Skin of body (tissue), 2 donors: ENCODE data around the gene IQSEC1. TPM values are rescaled to one million over a fixed set of nuclear protein-coding genes. Genes with fewer than 3 reads are reported as not detected.

Experiments used
- DNase-seq: peaks from one replicate; lab custom pipeline; 2025; lab: John Stamatoyannopoulos, UW
- total RNA-seq: library from RNA; depleted of rRNA; stranded (reverse); fragments of >200 nt; gene quantifications from one replicate; pipeline ENCODE4 v1.2.3, GENCODE V29; 2014

Gene IQSEC1
- total RNA-seq, 1 donor from 2014 or later: 21.5 TPM

DNA sequence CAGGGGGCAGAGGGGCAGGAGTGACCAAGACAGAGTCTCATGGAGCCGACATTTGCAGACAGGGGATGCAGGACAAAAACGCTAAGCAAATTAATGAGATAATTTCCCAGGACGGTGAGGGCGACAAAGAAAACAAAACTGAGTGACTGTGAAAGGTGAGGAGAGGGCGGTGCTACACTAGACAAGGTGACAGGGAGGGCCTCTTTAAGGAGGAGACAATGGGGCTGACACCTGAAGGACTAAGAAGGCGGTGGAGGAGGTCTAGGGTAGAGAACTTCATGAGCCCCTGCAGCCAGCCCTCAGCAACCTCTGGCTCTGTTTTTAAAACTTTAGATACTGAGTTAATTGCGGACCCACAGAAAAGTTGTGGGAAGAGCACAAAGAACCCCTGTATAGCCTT lies 41.6 kb downstream of the IQSEC1 start:
- DNase-seq: no peak

DNA sequence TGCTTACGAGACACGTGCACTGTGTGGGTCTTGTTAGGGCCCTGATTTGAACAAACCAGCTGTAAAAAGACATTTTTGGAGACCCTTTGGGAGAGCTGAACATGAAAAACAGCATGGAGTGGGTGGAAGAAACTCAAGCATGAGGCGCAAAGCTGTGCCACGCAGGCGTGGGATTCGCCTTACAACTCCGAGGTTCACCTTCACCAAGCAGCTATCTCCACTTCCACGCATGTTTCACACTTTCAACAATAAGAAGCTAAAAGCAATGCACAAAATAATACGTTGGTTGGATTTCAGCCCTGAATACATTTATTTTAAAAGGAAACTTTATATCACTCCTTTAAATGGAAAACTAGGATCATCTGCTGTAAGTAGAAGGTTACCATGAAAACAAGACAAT lies 42.5 kb downstream of the IQSEC1 start:
- peak; percentile 15 for DNase-seq

DNA sequence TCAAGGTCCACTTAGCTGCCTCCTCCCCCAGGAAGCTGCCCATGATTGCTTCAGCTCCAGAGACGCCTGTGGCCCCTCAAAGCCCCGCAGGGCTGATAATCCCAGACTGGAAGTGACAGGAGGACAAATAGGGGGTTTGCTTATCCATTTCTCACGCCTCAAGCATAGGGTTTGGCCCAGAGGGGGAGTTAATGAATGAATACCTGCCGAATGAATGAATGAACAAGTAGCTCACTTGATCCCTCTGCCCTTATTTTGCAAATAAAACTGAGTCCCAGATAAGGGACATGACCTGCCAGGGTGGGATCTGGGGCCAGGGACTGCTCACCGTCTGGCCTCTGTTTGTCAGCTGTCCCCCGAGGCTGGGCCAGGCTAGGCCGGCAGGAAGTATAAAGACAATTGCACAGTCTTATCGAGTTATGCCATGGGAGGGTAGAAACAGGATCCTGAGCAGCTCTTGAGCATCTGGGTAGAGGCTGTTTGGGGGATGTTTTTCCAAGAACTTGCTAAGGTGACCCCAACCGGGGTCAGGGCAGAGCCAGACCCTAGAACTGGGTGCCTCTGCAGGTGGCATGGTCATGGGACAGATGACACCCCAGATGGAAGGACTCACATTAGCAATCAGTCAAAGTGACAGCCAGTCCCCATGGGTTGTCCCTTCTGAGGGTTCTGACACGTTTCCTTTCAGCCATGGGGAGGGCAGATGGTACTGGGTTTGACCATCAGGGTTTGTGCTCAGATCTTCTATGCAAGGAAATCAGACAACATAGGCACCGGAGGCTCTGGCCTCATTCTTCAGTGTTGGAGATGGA lies 45.0 kb downstream of the IQSEC1 start:
- DNase-seq: no peak

DNA sequence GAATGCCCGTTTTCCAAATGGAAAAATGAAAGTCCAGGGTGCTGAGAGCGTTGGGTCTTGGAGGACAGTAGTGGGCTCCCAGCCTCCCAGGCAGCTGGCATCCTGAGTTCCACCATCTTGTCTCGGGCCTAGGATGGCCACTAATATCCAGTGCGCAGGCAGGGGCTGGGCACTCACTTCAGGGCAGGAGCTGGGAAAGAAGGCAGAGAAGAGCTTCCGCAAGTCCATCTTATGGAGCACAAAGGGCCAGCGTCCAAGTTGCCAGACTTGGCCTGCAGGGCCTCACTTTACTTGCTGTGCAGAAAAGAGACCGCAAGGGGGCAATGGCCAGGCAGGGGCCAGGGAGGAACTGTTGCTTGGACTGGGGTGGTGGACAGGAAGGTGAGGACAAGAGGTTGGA lies 46.1 kb downstream of the IQSEC1 start:
- DNase-seq: no peak

DNA sequence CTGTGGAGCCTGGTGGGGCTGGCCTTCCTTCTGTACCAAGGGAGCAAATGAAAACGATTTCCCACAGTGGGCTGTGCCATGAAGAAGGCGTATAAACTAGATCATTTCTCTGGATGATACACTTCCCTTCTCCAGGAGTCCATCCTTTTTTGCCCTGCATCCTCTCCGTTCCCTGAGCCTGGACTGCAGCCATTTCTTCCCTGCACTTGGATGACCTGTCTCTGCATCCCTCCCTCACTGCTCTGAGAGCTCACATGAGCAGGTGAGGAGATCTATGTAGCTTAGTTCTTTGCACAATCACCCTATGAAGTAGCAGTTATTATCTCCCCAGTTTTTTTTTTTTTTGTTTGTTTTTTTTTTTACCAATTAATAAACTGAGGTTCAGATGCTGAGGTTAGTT lies 46.7 kb downstream of the IQSEC1 start:
- no peak for DNase-seq

DNA sequence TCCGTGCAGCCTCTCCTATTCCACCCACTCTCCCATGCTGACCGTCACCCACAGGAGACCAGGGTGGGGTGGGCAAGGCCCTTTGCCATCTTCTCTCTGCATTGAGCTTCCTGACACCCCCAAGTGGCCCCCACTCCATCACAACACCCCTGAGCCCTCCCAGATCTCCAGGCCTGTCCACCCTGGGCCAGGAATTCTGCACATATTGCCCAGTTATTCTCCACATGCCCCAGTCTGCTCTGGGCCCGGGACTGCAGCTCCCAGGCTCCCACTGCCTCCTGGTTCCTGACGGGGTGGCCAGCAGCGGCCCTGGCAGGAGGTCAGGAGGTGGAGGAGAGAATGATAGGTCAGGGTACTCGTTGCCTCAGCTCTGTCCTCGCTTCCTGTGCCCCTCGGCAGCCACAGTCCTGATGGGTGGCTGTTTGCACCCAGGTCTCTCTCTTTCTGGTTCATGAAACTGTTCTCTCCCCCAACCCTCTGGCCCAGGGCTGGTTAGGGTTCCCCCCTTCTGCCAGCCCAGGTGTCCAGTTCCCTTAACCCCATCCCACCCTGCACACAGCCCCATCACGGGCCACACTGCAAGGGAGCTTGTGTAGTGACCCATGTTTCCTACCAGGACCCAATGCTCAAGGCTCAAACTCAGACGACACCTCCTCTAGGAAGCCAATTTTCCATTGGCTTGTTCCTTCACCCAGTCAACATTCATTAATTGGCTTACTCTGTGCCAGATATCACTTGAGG lies 47.3 kb downstream of the IQSEC1 start:
- DNase-seq: no peak

DNA sequence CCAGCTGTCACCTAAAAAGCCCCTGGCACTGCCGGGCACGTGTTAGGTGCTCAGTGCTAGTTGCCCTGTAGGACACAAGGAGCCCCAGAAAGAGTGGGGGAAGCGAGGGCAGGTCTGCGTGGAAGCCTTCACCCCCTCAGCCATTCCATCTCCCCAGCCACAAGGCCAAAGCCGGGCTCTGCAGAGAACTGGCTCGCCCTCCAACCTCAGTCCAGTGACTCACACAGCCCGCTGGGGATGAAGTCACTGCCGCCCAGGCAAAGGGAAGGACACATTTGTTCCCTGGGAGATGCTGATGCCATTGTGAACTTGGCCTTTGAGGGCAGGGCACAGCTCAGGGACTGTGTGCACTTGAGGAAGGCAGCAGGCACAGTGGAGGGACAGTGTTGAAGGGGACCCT lies 48.1 kb downstream of the IQSEC1 start:
- DNase-seq: no peak

DNA sequence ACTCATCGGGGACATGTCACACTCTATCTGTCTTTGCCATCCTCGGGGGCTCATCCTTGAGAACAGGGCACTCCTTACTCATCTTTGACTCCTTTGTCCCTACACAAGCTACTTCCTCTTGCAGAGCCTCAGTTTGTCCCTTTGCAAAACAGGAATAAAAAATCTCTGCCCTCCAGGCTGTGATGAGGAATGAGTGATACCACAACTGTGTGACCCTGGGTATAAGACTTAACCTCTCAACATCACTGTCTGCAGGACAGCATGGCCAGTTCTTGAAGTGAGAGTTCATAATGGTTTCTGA lies 48.5 kb downstream of the IQSEC1 start:
- no peak for DNase-seq

DNA sequence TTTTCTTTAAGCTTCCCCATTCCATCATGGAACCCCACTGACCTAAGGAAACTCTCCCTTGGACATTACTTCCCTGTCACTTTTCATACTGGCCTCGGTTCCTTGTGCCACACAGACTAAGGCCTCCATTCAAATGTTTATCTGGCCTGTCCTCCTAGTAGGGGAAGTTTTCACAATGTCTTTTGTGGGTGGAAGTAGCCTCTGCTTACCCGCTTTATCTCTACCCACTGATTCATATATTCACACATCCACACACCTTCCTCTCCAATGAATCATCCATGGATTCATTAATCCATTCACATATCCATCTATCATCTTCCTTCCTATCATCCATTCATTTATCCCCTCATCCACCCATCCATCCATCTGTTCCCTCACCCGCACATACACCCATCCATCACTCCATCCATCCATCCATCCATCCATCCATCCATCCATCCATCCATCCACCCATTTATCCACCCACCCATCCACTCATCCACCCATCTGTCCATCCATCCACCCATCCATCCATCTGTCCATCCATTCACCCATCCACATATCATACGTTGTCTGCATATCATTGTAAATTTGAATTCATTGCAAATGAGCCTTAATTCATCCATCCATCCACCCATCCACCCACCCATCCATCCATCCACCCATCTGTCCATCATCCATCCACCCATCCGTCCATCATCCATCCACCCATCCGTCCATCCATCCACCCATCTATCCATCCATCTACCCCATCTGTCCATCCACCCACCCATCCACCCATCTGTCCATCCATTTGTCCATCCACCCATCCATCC lies 49.1 kb downstream of the IQSEC1 start:
- DNase-seq: no peak

DNA sequence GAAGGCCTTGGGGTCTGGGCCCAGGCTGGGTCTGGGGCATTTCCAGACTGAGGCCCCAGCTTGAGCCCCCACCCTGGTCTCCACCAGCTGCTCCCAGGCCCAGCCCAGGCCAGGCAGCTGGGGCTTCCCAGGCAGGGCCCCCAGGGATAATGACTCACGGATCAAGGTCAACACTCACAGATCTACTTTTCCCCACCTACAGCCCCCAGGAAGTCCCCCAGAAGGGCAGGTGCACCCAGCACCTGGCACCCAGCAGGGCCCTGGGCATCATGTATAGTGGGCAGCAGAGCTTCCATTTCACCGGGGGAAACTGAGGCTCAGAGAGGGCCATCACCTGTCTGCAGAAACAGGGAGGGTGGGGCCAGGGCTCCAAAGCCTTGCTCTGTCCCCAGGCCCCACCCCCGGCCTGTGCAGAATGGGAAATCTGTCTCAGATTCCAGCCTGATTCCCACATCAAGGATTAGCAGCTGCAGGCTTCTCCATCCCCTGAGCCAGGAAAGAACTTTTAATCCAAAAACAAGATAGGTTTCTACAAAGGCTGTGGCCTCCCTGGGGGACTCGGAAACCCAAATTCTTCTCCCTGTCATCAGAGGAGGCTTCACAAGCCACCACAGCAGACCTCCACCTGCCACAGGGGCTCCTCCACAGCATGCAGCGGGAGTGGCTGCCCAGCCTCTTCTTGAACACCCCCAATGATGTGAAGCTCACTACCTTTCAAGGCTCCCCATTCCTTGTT lies 49.8 kb downstream of the IQSEC1 start:
- DNase-seq: no peak

DNA sequence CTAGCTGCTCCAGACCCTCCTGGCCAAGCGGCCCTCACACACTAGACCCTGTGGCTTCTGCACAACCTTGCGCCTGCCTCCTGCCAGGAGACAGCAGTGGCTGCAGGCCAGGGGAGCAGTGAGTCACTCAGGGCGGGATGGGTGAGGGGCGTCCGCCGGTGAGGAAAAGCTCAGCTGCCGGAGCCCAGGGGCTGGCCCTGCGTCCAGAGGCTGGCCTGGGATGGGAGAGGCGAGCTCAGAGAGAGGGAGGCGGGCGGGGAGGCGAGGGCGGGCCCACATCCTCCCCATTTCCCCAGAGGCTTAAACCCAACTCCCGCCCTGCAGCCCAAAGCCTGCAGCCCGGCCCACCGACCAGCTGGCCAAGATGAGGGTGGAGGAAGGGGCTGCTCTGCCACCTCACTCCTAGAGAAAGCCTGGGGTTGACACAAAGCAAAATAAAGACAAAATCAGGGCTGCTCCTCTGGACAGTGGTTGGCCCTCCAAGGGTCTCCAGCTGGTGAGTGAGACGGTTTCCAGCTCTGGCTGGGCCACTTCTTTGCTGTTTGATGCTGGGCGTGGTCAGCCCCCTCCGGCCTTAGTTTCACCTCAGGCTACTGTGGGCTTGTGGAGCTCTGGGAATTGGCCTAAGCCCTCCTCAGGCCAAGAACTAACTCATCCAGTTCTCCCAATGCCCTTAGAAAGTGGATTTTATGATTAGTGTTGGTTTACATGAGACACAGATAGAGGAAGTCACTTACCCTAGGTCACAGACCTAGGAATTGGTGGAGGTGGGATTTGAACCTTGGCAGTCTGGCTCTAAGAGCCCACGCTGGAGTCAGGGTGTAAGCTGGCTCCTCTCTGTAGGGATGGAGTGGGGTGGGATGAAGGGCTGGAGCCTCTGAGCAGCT lies 50.6 kb downstream of the IQSEC1 start:
- DNase-seq: peak; percentile 33

DNA sequence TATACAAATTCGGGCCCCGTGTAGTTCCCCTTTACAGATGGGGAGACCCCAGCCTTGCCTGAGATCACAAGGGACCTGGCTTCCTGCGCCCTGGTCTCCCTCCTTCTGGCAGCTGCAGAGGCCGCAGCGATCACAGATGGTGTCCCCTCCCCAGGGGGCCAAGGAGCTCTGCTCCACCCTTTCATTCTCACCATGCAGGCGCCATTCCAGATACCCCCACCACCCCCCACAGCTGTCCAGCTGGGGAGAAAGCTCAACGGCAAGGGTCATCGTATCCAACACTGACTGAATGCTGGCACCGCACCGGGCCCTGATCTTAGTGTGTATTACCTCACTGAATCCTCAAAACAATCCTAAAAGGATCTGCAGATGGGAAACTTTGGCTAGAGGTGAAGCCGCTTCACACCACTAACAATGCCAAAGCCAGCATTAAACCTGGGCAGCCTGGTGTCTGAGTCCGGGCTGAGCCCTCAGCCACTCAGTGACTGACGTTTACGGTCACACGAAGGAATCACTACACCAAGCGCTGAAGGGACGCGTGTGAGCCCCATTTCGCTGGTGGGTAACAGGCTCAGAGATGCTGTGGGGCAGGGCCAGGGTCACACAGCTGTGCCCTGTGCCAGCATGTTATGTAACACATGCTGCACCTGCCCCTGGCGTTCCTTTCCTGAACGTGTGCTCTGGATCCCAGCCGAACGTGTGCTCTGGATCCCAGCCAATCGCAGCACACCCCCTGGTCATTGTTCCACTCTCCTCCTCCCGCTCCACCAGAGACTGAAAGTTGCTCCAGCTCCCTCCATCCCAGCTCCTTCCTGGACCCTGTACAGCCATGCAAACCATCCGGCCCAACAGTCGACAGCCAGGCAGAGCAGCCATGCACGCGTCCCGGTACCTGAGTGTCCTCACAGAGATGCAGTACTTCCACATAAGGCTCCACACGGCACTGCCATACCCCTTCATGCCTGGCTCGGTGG lies 51.8 kb downstream of the IQSEC1 start:
- DNase-seq: no peak

DNA sequence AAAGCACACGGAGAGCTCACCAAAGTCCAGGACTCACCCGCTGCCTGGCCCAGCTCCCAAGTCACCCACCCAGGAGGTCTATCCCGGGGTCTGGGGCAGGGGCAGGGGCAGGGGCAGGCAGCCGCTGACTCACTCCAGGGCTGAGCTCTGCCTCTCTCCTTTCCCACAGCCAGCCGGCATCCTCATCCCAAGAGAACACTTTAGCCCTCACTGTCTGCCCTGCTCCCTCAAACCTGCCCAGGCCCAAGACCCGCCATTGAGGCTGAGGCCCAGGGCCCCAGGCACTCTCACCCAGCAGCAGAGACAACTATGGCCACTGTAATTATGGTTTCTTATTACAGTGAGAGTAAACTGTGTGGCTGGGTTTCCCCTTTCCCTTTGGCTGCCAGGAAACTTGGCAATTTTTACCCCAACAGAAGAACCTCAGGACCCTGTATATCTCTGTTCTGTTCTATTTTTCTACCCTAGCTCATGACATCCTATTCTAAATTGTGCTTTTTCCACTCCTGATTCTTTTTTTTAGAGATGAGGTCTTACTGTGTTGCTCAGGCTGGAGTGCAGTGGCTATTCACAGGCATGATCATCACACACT lies 53.0 kb downstream of the IQSEC1 start:
- DNase-seq: no peak

DNA sequence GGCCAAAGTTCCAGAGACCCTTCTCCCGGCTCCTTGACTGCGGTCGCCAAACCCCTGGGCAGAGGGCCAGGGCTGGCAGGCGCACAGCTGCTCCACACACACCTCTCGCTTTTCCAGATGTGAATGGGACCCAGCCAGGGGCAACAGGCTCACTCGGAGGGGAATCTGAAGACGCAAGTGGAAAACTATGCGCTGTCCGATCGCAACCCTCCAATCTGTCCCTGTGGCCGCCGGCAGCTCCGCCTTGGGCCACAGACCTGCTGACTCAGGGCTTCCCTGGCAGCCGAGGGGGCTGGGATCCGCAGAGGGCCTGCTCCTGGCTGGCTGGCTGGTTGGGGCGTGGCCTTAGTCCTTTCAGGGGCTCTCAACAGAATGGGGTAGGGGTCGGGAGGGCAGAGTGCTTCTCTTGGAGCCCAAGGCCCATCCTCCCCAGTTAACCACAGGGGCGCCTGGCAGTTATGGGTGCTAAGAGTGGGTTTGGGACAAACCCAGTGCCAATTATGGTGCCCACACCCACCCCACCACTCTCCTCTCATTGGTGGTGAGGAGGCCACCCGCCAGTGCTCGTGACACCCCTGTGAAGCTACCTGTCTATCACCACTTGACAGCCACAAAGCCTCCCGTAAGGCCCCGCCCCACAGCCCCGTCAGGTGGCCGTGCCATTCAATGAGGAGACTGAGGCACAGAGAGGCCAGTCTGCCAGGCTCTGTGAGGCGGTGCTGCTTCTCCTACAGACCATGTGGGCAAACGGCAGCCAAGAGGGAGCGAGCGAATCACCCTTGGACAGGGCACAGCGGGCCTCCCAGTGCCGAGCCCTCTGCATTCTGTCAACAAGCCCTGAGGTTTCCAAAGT lies 53.8 kb downstream of the IQSEC1 start:
- DNase-seq: peak; percentile 47

DNA sequence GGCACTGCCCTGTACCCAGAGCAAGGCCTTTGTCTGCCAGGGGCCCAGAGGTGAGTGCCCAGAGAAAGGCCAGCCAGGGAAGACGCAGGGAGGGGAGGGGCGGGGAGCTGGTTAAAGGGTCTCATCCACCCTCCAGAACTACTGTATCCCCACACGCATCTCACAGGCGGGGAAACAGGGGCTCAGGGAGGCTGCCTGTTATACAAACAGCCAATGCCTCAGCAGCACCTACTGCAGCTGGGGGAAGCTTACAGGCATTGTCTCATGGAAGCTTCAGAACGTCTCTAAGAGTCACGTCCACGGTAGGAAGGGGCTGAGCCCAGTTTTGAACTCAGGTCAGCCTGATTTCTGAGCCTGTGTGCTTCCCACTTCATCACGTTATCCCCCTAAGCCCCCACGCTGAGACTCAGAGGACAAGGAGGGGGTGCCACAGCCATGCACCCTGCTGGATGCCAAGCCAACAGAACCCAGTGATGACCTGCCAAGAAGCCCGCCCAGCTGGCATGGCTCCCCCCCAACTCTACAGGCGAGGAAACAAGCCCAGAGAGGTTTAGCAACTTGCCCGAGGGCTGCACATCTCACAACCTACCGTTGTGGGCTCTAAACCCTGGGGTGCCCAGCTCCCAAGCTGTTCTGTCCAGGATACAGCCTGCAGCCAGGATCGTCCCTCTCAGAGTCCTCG lies 54.5 kb downstream of the IQSEC1 start:
- DNase-seq: no peak

DNA sequence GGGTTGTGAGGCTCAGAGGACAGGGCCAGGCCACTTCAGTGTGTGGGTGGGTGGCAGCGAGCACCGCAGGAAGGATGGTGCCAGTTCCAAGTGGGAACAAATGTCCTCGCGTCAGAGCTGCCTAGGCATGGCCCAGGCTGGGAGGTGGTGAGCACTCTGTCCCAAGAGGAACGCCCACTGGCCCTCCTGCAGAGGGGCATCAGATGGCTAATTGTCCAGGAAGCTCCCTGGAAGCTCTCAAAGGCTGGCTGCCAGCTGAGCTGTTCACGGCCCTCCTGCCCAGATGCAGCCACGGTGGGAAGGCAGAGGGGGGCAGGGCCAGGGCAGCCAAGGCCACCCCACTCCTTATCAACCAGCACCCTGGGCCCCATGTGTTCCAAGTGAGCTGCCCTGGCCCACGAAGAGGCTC lies 55.2 kb downstream of the IQSEC1 start:
- DNase-seq: no peak

DNA sequence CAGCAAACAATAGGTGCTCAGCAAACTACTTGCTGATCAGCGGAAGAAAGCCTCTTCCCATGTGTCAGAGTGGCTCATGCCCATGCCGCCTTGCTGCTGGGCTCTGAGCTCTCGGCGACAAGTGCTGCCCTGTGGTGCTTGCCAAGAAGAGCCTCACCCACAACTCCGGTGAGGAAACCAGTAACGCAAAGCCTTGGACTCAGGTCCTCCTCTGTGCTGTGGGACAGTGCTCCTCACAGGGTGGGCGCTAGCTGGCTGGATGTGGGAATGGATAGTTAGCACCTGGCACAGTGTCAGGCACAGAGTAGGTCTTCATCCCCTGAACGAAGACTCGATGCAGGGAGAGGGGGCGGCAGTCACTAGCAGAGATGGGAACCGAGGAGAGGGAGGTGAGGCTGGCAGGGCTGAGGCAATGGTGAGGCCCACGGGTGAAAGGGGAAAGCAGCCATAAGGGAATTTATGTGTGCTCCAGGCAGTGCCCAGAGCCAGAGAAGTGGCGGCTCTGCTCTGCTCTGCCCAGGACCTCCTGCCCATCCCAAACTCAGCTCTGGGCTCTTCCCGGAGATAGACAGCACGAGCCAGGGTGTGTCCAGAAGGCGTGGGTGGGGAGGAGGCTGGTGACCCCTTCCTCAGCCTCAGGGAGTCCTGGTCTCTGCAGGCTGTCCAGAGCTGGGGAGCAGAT lies 55.7 kb downstream of the IQSEC1 start:
- DNase-seq: no peak
